ENCODE data around the gene DCAF5. TPM values are rescaled to one million over a fixed set of nuclear protein-coding genes. Genes with fewer than 3 reads are reported as not detected.
"Not testable (repeated sequence)": the region's sequence is repeated elsewhere in the genome, so short reads cannot be mapped to it uniquely, and the experiment has no call there.

DCAF5 gene
- total and polyA plus RNA-seq, 8 donors: 15.9 to 30.4 (median 20.2) TPM

GRCh38 chr14:69034612-69035262, 118.2 kb downstream of the DCAF5 start:
- Histone ChIP-seq H3K36me3 (no peaks in the 10 kb centered on the region), H3K27me3 (no peaks in the 10 kb centered on the region), H3K4me1 (no peaks in the 10 kb centered on the region), H3K4me3 (no peak overlapping the region), H3K27ac (no peak overlapping the region), H3K9me3 (no peaks in the 10 kb centered on the region)
- TF ChIP-seq, protein P1, sequence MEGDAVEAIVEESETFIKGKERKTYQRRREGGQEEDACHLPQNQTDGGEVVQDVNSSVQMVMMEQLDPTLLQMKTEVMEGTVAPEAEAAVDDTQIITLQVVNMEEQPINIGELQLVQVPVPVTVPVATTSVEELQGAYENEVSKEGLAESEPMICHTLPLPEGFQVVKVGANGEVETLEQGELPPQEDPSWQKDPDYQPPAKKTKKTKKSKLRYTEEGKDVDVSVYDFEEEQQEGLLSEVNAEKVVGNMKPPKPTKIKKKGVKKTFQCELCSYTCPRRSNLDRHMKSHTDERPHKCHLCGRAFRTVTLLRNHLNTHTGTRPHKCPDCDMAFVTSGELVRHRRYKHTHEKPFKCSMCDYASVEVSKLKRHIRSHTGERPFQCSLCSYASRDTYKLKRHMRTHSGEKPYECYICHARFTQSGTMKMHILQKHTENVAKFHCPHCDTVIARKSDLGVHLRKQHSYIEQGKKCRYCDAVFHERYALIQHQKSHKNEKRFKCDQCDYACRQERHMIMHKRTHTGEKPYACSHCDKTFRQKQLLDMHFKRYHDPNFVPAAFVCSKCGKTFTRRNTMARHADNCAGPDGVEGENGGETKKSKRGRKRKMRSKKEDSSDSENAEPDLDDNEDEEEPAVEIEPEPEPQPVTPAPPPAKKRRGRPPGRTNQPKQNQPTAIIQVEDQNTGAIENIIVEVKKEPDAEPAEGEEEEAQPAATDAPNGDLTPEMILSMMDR (IDR thresholded peaks at IDR 0.05): no peak
- intact Hi-C loops (cut with DNase I): no loop called here
- ATAC-seq (no peak), FAIRE-seq (no peak), DNase-seq (no peak)
- 72 to 81% methylated on average over 7 of the region's 7 CpGs for WGBS, 2 donors

- Histone ChIP-seq H3K4me3 (no peak overlapping the region), H3K36me3 (no peaks in the 10 kb centered on the region), H3K27ac (no peak overlapping the region), H3K9me3 (no peaks in the 10 kb centered on the region), H3K4me1 (no peaks in the 10 kb centered on the region), H3K27me3 (no peaks in the 10 kb centered on the region)
- no peak for FAIRE-seq
- 51 to 65% methylated on average over 1 of the region's 1 CpG for WGBS, 2 donors
- DNase-seq: no peak
- intact Hi-C loops (cut with DNase I): no loop called here
- ATAC-seq: no peak
- TF ChIP-seq, protein P1 (IDR thresholded peaks at IDR 0.05): no peak
Observed at GRCh38 chr14:69027242-69027913, 125.5 kb downstream of the DCAF5 start.

DNA sequence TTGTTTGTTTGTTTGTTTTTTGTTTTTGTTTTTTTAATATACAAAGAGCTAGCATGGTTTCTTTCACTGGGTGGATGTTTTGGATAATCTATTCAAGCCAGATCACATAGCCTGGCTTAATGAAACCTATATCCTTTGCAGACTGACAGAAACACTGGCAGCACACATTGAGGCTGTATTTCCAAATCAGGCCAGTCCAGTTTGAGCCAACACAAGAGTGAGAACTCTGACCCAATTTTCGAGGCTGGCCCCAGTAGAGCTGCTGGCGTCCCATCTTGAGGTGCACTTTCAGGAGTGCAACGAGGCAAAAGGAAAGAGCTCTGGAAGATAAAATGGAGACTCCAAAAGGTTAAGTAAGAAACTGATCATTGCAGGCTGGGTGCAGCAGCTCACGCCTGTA, 129.9 kb downstream of the DCAF5 start:
- DNase-seq: no peak
- H3K27me3 ChIP-seq: no peaks in the 10 kb centered on the region
- ATAC-seq: no peak
- intact Hi-C loops (cut with DNase I): no loop called here
- no peak overlapping the region for H3K27ac ChIP-seq
- TF ChIP-seq, protein P1 (IDR thresholded peaks at IDR 0.05): no peak
- H3K4me3 ChIP-seq: no peak overlapping the region
- H3K9me3 ChIP-seq: no peaks in the 10 kb centered on the region
- H3K4me1 ChIP-seq: no peaks in the 10 kb centered on the region
- no peak for FAIRE-seq
- no peaks in the 10 kb centered on the region for H3K36me3 ChIP-seq
- 75 to 84% methylated on average over 4 of the region's 4 CpGs for whole genome bisulfite sequencing, 2 donors

GRCh38 chr14:69022093-69022492, 130.8 kb downstream of the DCAF5 start:
- 84 to 88% methylated on average over 8 of the region's 8 CpGs for WGBS, 2 donors
- H3K4me3 ChIP-seq; ATAC-seq; H3K4me1 ChIP-seq; H3K9me3 ChIP-seq; H3K36me3 ChIP-seq; FAIRE-seq; H3K27me3 ChIP-seq; intact Hi-C loops (cut with DNase I); H3K27ac ChIP-seq; DNase-seq: not testable (repeated sequence)

- Histone ChIP-seq H3K9me3 (no peaks in the 10 kb centered on the region), H3K27ac (no peak overlapping the region), H3K27me3 (no peaks in the 10 kb centered on the region), H3K36me3 (no peaks in the 10 kb centered on the region), H3K4me1 (no peaks in the 10 kb centered on the region), H3K4me3 (no peak overlapping the region)
- ATAC-seq (no peak), FAIRE-seq (no peak), DNase-seq (no peak)
- TF ChIP-seq, protein P1 (IDR thresholded peaks at IDR 0.05): no peak
- WGBS, 2 donors: 94 to 95% methylated on average over 4 of the region's 4 CpGs
- intact Hi-C loops (cut with DNase I): no loop called here
Observed at GRCh38 chr14:69017706-69018105, 135.2 kb downstream of the DCAF5 start.

Data from pancreas (tissue), 10 donors.